ENCODE measurements around the gene C5AR1.

DNA sequence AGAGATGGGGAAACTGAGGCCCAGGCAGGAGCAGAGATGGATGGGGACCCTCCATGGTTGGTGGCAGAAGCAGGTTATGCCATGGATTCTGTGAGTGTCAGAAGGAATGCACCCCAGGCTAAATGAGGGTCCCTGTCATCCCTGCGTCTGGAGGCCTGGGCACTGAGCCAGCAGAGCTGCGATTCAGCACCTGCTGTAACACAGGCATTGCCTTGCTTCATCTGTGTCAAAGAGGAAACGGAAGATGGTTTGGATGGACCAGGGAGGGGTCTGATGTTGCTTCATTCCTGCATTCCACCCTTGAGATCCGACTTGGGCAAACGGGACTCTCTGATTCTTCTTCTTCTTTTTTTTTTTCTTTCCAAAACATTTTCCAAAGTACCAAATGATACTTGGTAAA lies 1.2 kb downstream of the C5AR1 start:
- TF ChIP-seq CTCF (IDR thresholded peaks at IDR 0.05; ENCODE audit: insufficient read depth, low read length) (no peak), GABPA (IDR thresholded peaks at IDR 0.05; ENCODE audit: low read depth) (peak; percentile 64)
